Urinary bladder (tissue), 4 donors: Measurements from ENCODE around the gene BRME1. TPM values are rescaled to one million over a fixed set of nuclear protein-coding genes. Genes with fewer than 3 reads are reported as not detected.
"Not testable (repeated sequence)": the region's sequence is repeated elsewhere in the genome, so short reads cannot be mapped to it uniquely, and the experiment has no call there.

Experiments used
- DNase-seq: peaks from one replicate; pipeline ENCODE4 v3.0.0-alpha.2; 2015; ENCODE audit errors: extremely low spot score
- H3K27ac ChIP-seq: one replicate; pipeline ENCODE4 v1.5.1; 2013; ENCODE audit warnings: low read depth, mild to moderate bottlenecking, moderate library complexity
- H3K36me3 ChIP-seq: one replicate; pipeline ENCODE4 v1.6.1; 2013; ENCODE audit warnings: mild to moderate bottlenecking, moderate library complexity; ENCODE audit not compliant: insufficient read depth
- H3K4me1 ChIP-seq: one replicate; pipeline ENCODE4 v1.6.1; 2013; ENCODE audit warnings: mild to moderate bottlenecking, moderate library complexity; ENCODE audit not compliant: insufficient read depth
- H3K4me3 ChIP-seq: one replicate; pipeline ENCODE4 v1.5.1; 2013; ENCODE audit warnings: low read depth, low read length
- WGBS: extraction: QIAGEN DNeasy Blood & Tissue Kit; methylation state at CpG from one replicate; pipeline ENCODE4 v1.1.7; 2013; 5-methylcytosine and 5-hydroxymethylcytosine counted together
- polyA plus RNA-seq: library from polyadenylated mRNA; stranded (reverse); fragments of 200-250 nt; gene quantifications from one replicate; pipeline ENCODE4 v1.2.3, GENCODE V29; 2013
- total RNA-seq: library from RNA; depleted of rRNA; stranded (reverse); fragments of >200 nt; gene quantifications from one replicate; pipeline ENCODE4 v1.2.3, GENCODE V29; 2014
- donor health status: healthy with polysubstance abuse.
- donor health status: healthy.

Gene BRME1
- total and polyA plus RNA-seq, 2 donors: 2.0 to 2.2 TPM

DNA sequence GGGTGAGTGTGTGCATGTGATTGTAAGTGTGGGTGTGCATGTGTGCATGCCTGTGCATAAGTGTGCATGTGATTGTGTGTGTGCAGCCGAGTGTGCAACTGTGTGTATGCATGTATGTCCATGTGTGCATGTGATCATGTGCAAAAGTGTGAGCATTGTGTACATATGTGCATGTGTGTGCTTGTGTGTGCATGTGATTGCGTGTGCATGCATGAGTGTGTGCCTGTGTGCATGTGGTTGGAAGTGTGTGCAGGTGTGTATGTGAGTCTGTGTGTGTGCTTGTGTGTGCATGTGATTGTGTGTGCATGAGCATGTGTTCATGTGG is 28.8 kb upstream of the BRME1 start:
- peaks cover 2% of the 10 kb centered on the region for H3K36me3 ChIP-seq
- no peaks in the 10 kb centered on the region for H3K4me1 ChIP-seq
- H3K4me3 ChIP-seq: no peak overlapping the region
- H3K27ac ChIP-seq: no peak overlapping the region
- 93% methylated on average over 2 of the region's 2 CpGs for WGBS
- no peak for DNase-seq

DNA sequence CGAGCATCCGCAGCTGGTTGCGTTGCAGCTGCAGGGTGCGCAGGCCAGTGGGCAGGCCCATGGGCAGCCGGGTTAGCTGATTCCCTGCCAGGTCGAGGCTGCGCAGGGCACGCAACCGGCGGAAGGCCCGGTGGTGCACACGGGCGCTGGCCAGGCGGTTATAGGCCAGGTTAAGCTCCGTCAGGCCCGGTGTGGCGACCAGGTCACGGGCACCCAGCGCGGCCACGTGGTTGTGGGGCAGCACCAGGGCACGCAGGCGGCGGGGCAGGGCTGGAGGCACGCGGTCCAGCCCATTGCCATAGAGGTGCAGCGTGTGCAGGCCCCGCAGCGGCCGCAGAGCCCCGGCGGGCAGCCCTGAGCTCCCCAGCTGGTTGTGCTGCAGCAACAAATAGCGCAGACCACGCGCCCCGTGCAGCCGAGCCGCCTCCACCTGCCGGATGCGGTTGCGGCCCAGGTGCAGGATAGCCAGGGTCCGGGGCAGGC is 27.0 kb upstream of the BRME1 start:
- WGBS: 90% methylated on average over 42 of the region's 42 CpGs
- Histone ChIP-seq H3K36me3 (peaks cover 3% of the 10 kb centered on the region), H3K4me1 (no peaks in the 10 kb centered on the region), H3K27ac (no peak overlapping the region), H3K4me3 (no peak overlapping the region)
- no peak for DNase-seq

DNA sequence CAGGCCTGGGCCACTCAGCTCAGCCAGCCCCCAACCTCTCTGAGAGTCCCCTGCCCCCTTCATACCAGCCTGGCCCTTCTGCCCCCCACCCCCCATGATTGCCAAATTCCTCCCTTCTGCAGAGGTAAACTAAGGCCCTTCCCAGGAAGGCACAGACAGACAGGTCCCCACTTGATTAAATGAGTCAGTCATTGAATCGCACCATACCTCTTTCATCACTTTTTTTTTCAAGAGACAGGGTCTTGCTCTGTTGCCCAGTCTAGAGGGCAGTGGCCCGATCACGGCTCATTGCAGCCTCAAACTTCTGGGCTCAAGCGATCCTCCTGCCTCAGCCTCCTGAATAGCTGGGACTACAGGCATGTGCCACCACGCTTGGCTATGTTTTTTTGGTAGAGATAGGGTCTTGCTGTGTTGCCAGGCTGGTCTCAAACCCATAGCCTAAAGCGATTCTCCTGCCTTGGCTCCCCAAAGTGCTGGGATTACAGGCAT is 26.3 kb upstream of the BRME1 start:
- WGBS: 93% methylated on average over 6 of the region's 6 CpGs
- H3K27ac ChIP-seq: no peak overlapping the region
- no peaks in the 10 kb centered on the region for H3K4me1 ChIP-seq
- H3K4me3 ChIP-seq: no peak overlapping the region
- DNase-seq: no peak
- H3K36me3 ChIP-seq: peaks cover 6% of the 10 kb centered on the region

DNA sequence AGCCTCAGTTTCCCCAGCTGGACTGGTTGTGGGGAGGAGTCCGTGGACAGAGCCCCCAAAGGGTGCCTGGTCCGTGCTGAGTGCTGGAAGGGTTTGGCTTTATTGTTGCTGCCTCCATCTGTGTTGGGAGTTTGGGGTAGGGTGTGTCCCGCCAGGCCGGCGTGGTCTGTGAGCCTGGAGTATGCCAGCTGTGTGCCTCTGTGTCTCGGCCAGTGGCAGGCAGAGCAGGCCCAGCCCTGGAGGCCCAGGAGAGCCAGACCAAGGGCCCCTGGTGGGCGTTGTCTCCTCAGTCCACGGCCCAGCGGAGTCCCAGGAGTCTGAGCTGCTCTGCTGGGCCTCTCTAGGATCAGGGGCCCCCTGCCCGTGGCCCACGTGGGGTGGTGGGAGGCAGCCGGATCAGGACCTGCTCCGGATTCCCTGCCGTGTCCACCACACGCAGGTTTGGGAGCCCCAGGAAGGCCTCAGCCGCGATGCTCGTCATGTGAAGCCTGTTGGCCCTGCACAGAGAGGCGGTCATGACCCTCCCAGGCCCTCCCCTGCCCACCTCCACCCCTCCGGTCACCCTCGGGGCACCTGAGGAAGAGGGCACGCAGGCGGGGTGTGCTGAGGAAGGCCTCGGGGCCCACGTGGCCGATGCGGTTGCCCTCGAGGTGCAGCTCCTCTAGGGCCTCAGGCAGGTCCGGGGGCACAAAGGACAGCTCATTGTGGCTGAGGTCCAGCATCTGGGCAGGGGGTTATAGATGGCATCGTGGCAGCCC is 25.7 kb upstream of the BRME1 start:
- Histone ChIP-seq H3K27ac (no peak overlapping the region), H3K4me3 (no peak overlapping the region), H3K36me3 (peaks cover 6% of the 10 kb centered on the region), H3K4me1 (no peaks in the 10 kb centered on the region)
- DNase-seq: no peak
- WGBS: 85% methylated on average over 30 of the region's 30 CpGs

DNA sequence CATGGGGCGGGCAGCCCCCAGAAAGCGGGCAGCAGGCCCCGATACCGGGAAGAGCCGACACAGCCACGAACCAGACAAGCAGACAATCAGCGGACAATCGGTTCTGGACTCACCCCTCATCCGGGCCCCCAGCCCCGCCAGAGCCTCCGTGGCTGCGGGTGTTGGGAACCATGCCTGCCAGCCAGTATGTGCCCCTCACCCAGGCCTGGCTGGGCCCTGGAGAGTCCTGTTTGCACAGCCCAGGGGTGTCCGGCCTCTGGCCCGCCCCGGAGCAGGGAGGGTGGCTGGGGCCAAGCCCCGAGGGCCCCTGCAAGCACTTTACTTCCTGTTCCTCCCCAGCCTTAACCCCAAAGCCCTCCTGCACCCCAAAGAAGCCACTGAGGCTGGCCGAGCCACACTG is 24.5 kb upstream of the BRME1 start:
- peaks cover 6% of the 10 kb centered on the region for H3K36me3 ChIP-seq
- H3K4me1 ChIP-seq: no peaks in the 10 kb centered on the region
- 83% methylated on average over 17 of the region's 17 CpGs for WGBS
- H3K4me3 ChIP-seq: no peak overlapping the region
- no peak for DNase-seq
- no peak overlapping the region for H3K27ac ChIP-seq

DNA sequence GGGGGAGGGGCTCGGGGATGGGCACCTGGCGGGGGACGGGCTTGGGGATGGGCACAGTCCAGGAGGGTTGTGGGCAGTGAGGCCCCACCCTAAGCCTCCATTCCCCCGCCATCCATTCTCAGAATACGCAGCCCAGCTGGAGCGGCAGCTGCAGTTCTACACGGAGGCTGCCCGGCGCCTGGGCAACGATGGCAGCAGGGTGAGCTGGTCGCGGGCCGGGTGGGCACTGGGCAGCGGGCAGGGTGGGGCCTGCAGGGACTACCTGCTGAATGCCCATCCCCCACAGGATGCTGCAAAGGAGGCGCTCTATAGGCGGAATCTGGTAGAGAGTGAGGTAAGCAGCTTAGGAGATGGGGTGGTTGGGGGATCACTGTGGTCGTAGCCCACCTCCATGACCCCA is 24.0 kb upstream of the BRME1 start:
- no peak for DNase-seq
- peaks cover 6% of the 10 kb centered on the region for H3K36me3 ChIP-seq
- 90% methylated on average over 17 of the region's 17 CpGs for WGBS
- H3K27ac ChIP-seq: no peak overlapping the region
- H3K4me3 ChIP-seq: no peak overlapping the region
- no peaks in the 10 kb centered on the region for H3K4me1 ChIP-seq

DNA sequence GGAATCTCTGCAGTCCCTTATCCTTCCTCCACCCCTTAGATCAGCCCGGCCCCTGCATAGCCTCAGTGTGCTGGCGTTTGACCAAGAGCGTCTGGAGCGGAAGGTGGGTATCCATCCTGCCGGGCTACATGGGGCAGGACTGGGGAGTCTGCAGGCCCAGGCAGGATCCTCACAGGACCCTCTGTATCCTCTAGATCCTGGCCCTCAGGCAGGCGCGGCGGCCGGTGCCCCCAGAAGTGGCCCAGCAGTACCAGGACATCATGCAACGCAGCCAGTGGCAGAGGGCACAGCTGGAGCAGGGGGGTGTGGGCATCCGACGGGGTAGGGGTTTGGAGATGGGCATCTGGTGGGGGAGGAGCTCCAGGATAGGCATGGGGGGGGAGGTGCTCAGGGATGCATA is 23.4 kb upstream of the BRME1 start:
- WGBS: 82% methylated on average over 12 of the region's 12 CpGs
- Histone ChIP-seq H3K27ac (no peak overlapping the region), H3K4me1 (no peaks in the 10 kb centered on the region), H3K36me3 (peaks cover 6% of the 10 kb centered on the region), H3K4me3 (no peak overlapping the region)
- DNase-seq: no peak

DNA sequence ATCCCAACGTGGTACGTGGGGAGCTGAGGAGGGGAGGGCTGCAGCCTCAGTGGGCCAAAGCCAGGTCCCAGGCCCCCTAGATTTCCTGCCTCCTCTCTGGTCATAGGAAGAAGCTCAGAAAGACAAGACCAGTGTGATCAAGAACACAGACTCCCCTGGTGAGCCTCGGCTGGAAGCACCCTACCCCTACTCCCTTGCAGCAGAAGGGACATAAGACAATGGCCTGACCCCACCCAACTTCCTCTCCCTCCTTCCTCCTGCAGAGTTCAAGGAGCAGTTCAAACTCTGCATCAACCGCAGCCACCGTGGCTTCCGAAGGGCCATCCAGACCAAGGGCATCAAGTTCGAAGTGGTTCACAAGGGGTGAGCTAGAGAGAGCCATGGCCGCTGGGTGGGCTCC is 20.8 kb upstream of the BRME1 start:
- 84% methylated on average over 8 of the region's 8 CpGs for WGBS
- Histone ChIP-seq H3K27ac (no peak overlapping the region), H3K4me3 (no peak overlapping the region), H3K4me1 (no peaks in the 10 kb centered on the region), H3K36me3 (peaks cover 9% of the 10 kb centered on the region)
- no peak for DNase-seq

DNA sequence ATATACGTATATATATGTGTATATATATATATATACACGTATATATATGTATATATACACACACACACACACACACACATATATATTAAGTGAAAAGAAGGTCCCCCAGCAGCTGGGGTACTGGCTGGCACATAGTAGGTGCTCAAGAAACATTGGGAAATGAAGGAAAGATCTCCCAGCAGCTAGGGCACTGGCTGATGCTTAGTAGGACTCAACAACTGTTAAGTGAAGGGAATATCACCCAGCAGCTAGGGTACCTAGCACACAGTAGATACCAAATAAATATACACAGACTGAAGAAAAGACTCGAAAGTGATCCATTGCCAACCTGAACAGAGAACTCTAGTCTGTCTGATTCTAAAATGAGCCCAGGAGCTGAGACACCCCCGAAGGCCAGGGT is 20.1 kb upstream of the BRME1 start:
- H3K4me1 ChIP-seq: no peaks in the 10 kb centered on the region
- no peak overlapping the region for H3K27ac ChIP-seq
- H3K36me3 ChIP-seq: peaks cover 9% of the 10 kb centered on the region
- no peak overlapping the region for H3K4me3 ChIP-seq
- WGBS: 79% methylated on average over 4 of the region's 4 CpGs
- no peak for DNase-seq

DNA sequence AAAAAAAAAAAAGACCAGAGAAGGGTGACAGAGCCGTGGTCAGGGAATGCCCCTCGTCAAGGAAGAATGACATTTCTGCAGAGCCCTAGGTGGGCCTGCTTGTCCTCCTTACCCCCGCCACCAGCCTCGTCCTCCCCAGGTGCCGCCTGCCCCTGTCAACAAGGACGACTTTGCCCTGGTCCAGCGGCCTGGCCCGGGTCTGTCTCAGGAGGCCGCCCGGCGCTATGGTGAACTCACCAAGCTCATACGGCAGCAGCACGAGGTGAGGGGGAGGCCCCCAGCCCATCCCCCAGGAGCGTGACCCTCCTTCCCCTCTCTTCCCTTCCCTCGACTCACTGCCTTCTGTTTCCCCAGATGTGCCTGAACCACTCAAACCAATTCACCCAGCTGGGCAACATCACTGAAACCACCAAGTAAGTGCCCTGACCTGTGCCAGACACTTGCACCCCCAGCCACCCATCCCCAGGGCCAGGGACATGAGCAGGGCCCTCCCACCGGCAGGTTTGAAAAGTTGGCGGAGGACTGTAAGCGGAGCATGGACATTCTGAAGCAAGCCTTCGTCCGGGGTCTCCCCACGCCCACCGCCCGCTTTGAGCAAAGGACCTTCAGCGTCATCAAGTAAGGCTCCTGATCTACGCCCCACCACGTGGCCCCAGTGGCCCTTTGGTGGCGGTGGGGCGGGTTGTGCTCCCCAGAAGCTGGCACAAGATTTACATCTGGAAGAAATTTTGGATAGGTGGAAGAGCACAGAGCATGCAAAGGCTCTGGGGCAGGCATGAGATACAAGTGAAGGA is 17.5 kb upstream of the BRME1 start:
- 94% methylated on average over 28 of the region's 28 CpGs for WGBS
- Histone ChIP-seq H3K4me1 (no peaks in the 10 kb centered on the region), H3K27ac (no peak overlapping the region)

DNA sequence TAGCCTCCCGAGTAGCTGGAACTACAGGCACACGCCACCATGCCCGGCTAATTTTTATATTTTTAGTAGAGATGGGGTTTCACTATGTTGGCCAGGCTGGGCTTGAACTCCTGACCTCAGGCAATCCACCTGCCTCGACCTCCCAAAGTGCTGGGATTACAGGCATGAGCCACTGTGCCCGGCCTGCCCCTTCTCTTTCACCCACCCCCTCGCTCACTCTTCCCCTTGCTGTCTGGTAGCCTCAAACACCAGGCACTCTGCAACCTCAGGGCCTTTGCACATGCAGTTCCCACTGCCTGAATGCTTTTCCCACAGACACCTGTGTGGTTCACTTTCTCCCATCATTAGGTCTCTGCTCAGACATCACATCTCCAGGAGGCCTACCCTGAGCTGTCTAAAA is 16.2 kb upstream of the BRME1 start:
- peaks cover 14% of the 10 kb centered on the region for H3K36me3 ChIP-seq
- 98% methylated on average over 6 of the region's 6 CpGs for WGBS
- not testable (repeated sequence) for DNase-seq

More for the DNA sequence above, 17.5 kb upstream of the BRME1 start:
- no peak for DNase-seq
- H3K36me3 ChIP-seq: peaks cover 16% of the 10 kb centered on the region
- H3K4me3 ChIP-seq: no peak overlapping the region

DNA sequence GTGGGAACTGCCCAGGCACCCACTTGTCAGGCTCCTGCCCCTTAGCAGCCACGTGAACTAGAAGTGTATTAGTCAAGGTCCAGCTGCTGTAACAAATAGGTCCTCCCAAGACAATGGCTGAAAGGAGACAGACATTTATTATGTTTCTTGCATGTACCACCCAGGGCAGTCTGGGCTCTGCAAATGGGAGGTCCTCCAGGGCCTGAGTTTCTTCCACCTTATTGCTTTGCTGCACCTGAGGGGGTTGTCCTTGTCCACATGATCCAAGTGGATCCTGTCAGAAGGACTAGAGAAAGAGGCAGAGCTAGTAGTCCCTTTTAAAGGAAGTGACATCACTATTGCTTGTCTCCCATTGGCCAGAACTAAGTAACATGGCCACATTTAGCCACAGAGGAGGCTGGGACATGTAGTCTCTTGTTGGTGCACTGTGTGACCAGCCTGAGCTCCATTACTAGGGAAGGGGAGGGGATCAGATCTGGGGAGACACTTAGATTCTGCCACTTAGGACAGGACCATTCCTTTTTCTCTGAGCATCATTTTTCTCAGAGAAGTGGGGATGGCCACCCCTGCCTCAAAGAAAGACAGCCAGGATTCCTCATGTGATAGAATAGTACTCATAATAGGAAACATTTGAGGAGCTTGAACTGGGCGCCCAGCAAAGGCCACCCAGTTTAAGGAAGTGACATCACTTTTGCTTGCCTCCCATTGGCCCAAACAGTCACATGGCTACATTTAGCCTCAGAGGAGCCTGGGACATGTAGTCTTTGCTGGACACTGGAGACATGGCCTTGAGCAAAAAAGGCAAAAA is 15.2 kb upstream of the BRME1 start:
- H3K36me3 ChIP-seq: peaks cover 14% of the 10 kb centered on the region
- 82% methylated on average over 2 of the region's 2 CpGs for WGBS
- DNase-seq: no peak
- no peak overlapping the region for H3K27ac ChIP-seq
- H3K4me1 ChIP-seq: no peaks in the 10 kb centered on the region
- no peak overlapping the region for H3K4me3 ChIP-seq

More for the DNA sequence above, 16.2 kb upstream of the BRME1 start:
- H3K27ac ChIP-seq, H3K4me1 ChIP-seq, H3K4me3 ChIP-seq: not testable (repeated sequence)

DNA sequence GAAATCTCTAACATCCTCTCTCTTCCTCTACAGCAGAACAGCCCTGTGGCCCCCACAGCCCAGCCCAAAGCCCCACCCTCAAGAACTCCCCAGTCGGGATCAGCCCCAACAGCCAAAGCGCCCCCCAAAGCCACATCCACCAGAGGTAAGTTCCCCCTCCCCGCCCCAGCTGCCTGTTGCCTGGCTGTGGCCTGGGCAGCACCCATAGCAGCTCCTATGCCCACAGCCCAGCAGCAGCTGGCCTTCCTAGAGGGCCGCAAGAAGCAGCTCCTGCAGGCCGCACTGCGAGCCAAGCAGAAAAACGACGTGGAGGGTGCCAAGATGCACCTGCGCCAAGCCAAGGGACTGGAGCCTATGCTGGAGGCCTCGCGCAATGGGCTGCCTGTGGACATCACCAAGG is 14.6 kb upstream of the BRME1 start:
- peaks cover 14% of the 10 kb centered on the region for H3K36me3 ChIP-seq

More for the DNA sequence above, 14.6 kb upstream of the BRME1 start:
- 99% methylated on average over 11 of the region's 11 CpGs for WGBS
- no peak for DNase-seq
- Histone ChIP-seq H3K27ac (no peak overlapping the region), H3K4me1 (no peaks in the 10 kb centered on the region), H3K4me3 (no peak overlapping the region)
